Upper lobe of left lung (tissue), 6 donors: ENCODE data around the gene JCAD. TPM values are rescaled to one million over a fixed set of nuclear protein-coding genes. Genes with fewer than 3 reads are reported as not detected.

Source experiments
- ATAC-seq, 2 donors: fragments of 200-7000 bp; cut with Tn5 transposase; one replicate each; pipeline ENCODE4 v1.9.1; 2022; ENCODE audit warnings: mild to moderate bottlenecking in 2 of 2, moderate library complexity in 2 of 2; ENCODE audit not compliant: low FRiP score in 2 of 2
- DNase-seq, 2 donors: peaks; one replicate each; pipeline ENCODE4 v3.0.0-alpha.2; 2019 to 2020
- H3K27ac ChIP-seq, 4 donors: fragments of 200-600 bp; sonication (generic); one replicate each; pipeline ENCODE4 v1.5.1; 2016 to 2019
- H3K27me3 ChIP-seq, 4 donors: fragments of 200-600 bp; sonication (generic); one replicate each; pipeline ENCODE4 v1.5.1; 2017 to 2019
- H3K36me3 ChIP-seq, 4 donors: fragments of 200-600 bp; sonication (generic); one replicate each; pipeline ENCODE4 v1.5.1; 2016 to 2019
- H3K4me1 ChIP-seq, 4 donors: fragments of 200-600 bp; sonication (generic); one replicate each; pipeline ENCODE4 v1.5.1; 2018 to 2019
- H3K4me3 ChIP-seq, 4 donors: fragments of 200-600 bp; sonication (generic); one replicate each; pipeline ENCODE4 v1.5.1; 2017 to 2019; ENCODE audit warnings: mild to moderate bottlenecking in 2 of 4, moderate library complexity in 1 of 4
- H3K9me3 ChIP-seq, 4 donors: fragments of 200-600 bp; sonication (generic); one replicate each; pipeline ENCODE4 v1.5.1; 2018 to 2019
- EP300 ChIP-seq, 4 donors: sonication (generic); formaldehyde crosslinking; IDR thresholded peaks; one replicate each; pipeline ENCODE4 v1.5.1; 2017; ENCODE audit warnings: antibody characterized with exemption in 4 of 4, control low read depth in 2 of 4
- POLR2A ChIP-seq, 4 donors: fragments of 450-650 bp; IDR thresholded peaks; one replicate each; pipeline ENCODE4 v1.5.1; 2016 to 2017; ENCODE audit warnings: antibody characterized with exemption in 4 of 4, mild to moderate bottlenecking in 2 of 4
- POLR2AphosphoS5 ChIP-seq, 2 donors: sonication (generic); formaldehyde crosslinking; IDR thresholded peaks; one replicate each; pipeline ENCODE4 v1.5.1; 2017; ENCODE audit warnings: antibody characterized with exemption in 2 of 2
- WGBS, 2 donors: methylation state at CpG; one replicate each; pipeline ENCODE4 v1.1.5; 2017 to 2018; 5-methylcytosine and 5-hydroxymethylcytosine counted together
- total RNA-seq, 6 donors: library from RNA; depleted of rRNA in 4 of 6; stranded (reverse); fragments of >200 nt in 4 of 6; gene quantifications; one replicate each; pipeline versions ENCODE4 v1.1.0 to v1.2.1, GENCODE V29; 2016 to 2021
- TF ChIP-seq, protein P1 (sequence below), 6 experiments: fragments of 450-650 bp in 4 of 6; fragments of 200-600 bp in 2 of 6; sonication (generic) in 2 of 6; IDR thresholded peaks; one replicate each; pipeline ENCODE4 v1.5.1; 2016 to 2019; ENCODE audit warnings: antibody characterized with exemption in 6 of 6
- donor health status: DM: no; HTN: no; CAD: no; lungs with moderate emphysema.
- donor health status: DM: no; HTN: yes; CAD: no; lungs with severe emphysema.

The JCAD gene
- total RNA-seq, 6 donors from 2014 or later: 16.8 to 83.7 (median 37.6) TPM

DNA sequence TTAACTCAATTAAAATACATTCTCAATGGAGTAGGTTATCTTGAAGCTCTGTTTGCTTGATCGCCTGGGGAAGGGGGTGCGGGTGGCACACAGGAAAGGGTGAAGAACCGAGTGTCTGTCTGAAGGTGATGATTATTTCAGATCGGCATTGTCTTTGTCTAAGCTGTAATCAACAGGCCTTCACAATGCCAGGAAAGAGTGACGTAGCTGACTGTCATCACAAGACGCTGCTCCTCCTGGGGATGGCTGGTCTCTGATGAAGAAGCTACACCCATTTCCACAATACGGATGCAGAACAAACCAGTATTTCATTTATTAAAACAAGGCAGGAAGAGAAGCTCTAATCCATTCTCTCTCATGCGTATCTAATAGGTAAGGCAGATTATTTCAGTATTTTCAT lies 19.4 kb downstream of the JCAD start:
- DNase-seq (no peak), ATAC-seq (no peak)
- peaks cover 0 to 35% (median 1%) of the 10 kb centered on the region in 4 donors for H3K36me3 ChIP-seq
- 54 to 71% methylated on average over 8 of the region's 8 CpGs for WGBS, 2 donors
- H3K4me1 ChIP-seq: peaks cover 24 to 66% (median 40%) of the 10 kb centered on the region in 4 donors
- H3K9me3 ChIP-seq: no peaks in the 10 kb centered on the region
- no peak overlapping the region for H3K4me3 ChIP-seq
- H3K27ac ChIP-seq: peak overlapping the region; percentile 63 to 86 (median 78)
- H3K27me3 ChIP-seq: no peaks in the 10 kb centered on the region
- TF ChIP-seq, protein P1, sequence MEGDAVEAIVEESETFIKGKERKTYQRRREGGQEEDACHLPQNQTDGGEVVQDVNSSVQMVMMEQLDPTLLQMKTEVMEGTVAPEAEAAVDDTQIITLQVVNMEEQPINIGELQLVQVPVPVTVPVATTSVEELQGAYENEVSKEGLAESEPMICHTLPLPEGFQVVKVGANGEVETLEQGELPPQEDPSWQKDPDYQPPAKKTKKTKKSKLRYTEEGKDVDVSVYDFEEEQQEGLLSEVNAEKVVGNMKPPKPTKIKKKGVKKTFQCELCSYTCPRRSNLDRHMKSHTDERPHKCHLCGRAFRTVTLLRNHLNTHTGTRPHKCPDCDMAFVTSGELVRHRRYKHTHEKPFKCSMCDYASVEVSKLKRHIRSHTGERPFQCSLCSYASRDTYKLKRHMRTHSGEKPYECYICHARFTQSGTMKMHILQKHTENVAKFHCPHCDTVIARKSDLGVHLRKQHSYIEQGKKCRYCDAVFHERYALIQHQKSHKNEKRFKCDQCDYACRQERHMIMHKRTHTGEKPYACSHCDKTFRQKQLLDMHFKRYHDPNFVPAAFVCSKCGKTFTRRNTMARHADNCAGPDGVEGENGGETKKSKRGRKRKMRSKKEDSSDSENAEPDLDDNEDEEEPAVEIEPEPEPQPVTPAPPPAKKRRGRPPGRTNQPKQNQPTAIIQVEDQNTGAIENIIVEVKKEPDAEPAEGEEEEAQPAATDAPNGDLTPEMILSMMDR (IDR thresholded peaks at IDR 0.05): no peak
- TF ChIP-seq POLR2AphosphoS5 (IDR thresholded peaks at IDR 0.05) (peak; percentile 33 to 73), EP300 (IDR thresholded peaks at IDR 0.05) (peak in 2 of 4 donors; percentile 64 to 66), POLR2A (IDR thresholded peaks at IDR 0.05) (no peak)

DNA sequence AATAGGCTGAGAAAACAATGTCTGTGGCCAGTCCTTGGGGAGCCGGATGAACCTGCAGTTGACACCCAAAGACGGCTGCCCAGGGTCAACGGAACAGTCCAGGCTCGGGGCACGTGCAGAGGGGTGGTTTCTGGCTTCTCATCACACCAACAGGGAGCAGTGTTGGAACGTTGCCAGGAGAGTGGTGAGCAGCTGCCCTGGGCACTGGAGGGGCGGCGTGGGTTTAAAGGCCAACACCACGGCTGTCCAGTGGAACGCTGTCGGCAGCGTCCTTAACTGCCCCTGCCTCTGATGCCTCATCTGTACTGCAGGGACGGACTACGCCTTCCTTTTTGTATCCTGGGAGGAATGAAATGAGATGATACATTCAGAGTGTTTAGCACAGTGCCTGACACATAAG lies 19.8 kb downstream of the JCAD start:
- TF ChIP-seq POLR2AphosphoS5 (IDR thresholded peaks at IDR 0.05) (no peak), POLR2A (IDR thresholded peaks at IDR 0.05) (no peak)
- TF ChIP-seq, protein P1 (IDR thresholded peaks at IDR 0.05): no peak
- no peak for ATAC-seq
- Histone ChIP-seq H3K9me3 (no peaks in the 10 kb centered on the region), H3K27me3 (no peaks in the 10 kb centered on the region), H3K4me1 (peaks cover 24 to 70% (median 40%) of the 10 kb centered on the region in 4 donors), H3K36me3 (peaks cover 0 to 33% (median 1%) of the 10 kb centered on the region in 4 donors), H3K27ac (peak overlapping the region; percentile 63 to 86 (median 78)), H3K4me3 (no peak overlapping the region)
- DNase-seq: peak in 1 of 2 donors; percentile 38
- WGBS, 2 donors: 72 to 77% methylated on average over 13 to 14 of the region's 14 CpGs

DNA sequence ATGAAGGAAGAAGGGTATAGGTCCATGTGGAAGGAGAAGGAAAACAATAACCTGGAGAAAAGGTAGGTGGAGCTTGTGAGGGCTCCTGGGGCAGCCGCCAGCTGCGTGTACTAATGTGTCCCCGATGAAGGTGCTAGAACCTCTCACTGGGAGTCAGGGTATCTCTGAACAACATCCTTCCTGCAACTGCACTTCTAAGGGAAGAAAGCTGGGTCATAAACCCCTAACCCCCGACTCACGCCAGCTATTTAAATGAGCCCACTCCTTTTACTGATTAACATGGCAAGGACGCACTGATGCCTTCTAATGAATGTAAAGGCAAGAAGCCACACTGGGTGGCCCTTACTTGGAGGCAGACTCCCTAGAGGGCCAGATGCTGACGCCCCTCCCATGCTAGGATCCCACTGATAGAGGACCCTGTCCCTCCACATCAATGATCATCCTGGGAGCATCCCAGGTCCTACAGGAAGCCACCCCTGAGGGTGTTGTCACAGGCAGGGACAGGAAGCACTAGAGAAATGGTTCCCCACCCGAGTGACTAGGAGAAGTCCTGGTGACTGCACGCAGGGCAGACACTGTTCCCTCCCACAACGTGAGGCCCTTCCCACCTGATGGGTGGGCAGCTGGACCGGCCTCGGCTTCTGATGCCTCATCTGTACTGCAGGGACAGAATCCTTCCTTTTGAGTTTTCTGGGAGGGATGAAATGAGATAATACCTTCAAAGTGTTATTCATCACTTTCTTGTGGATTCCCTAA lies 20.4 kb downstream of the JCAD start:
- ATAC-seq: no peak

DNA sequence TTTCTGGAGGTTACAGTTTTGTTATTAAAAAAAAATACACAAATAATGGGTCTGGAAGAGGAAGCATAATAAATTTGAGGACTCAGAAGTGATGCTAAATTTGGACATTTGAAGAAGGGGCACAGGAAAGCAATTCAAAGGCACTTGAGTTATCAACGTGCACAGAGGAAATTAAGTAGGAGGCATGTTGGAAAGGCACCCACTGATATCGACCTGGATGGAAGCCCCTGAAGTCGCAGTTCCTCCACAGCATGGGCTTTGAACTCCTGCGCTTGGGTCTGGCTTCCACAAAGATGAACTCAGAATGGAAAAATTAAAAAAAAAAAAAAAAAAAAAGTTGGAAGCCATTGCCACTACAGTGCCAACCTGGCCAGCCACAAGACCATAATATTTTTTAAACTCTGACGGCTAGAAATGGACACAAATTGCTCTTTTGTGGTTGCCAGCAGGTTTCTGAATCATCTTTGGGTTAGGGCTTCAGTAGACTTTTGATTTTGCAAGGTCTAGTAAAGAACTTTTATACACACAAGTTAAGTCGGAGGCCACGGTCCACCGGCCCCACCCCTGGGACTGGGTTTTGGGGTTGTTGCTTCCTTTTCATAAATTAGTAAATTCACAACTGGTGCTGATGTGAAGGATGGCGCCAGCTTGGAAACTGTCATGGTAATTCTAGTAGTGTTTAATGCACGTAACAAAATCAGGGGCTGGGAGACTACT lies 21.6 kb downstream of the JCAD start:
- Histone ChIP-seq H3K27me3 (no peaks in the 10 kb centered on the region), H3K36me3 (peaks cover 0 to 22% (median 0%) of the 10 kb centered on the region in 4 donors), H3K27ac (peak overlapping the region in 2 of 4 donors; percentile 78 to 86), H3K4me3 (no peak overlapping the region), H3K4me1 (peaks cover 16 to 66% (median 30%) of the 10 kb centered on the region in 4 donors), H3K9me3 (no peaks in the 10 kb centered on the region)
- DNase-seq (no peak), ATAC-seq (no peak)
- WGBS, 2 donors: 65 to 68% methylated on average over 10 of the region's 10 CpGs
- no peak for TF ChIP-seq POLR2A (IDR thresholded peaks at IDR 0.05)
- TF ChIP-seq POLR2AphosphoS5 (IDR thresholded peaks at IDR 0.05): no peak
- TF ChIP-seq EP300 (IDR thresholded peaks at IDR 0.05): no peak
- TF ChIP-seq, protein P1 (IDR thresholded peaks at IDR 0.05): no peak

More for the DNA sequence above, 20.4 kb downstream of the JCAD start:
- TF ChIP-seq, protein P1 (IDR thresholded peaks at IDR 0.05): no peak
- TF ChIP-seq EP300 (IDR thresholded peaks at IDR 0.05): peak in 1 of 4 donors; percentile 57
- 64 to 67% methylated on average over 11 to 12 of the region's 12 CpGs for WGBS, 2 donors
- H3K27ac ChIP-seq: peak overlapping the region; percentile 63 to 86 (median 78)
- DNase-seq: no peak
- no peaks in the 10 kb centered on the region for H3K9me3 ChIP-seq
- no peaks in the 10 kb centered on the region for H3K27me3 ChIP-seq
- H3K4me3 ChIP-seq: no peak overlapping the region
- peaks cover 24 to 67% (median 39%) of the 10 kb centered on the region in 4 donors for H3K4me1 ChIP-seq
- H3K36me3 ChIP-seq: peaks cover 0 to 28% (median 0%) of the 10 kb centered on the region in 4 donors
